Measurements from ENCODE around the gene SDHD.
"Not testable (repeated sequence)": the region's sequence is repeated elsewhere in the genome, so short reads cannot be mapped to it uniquely, and the experiment has no call there.

Gene SDHD

DNA sequence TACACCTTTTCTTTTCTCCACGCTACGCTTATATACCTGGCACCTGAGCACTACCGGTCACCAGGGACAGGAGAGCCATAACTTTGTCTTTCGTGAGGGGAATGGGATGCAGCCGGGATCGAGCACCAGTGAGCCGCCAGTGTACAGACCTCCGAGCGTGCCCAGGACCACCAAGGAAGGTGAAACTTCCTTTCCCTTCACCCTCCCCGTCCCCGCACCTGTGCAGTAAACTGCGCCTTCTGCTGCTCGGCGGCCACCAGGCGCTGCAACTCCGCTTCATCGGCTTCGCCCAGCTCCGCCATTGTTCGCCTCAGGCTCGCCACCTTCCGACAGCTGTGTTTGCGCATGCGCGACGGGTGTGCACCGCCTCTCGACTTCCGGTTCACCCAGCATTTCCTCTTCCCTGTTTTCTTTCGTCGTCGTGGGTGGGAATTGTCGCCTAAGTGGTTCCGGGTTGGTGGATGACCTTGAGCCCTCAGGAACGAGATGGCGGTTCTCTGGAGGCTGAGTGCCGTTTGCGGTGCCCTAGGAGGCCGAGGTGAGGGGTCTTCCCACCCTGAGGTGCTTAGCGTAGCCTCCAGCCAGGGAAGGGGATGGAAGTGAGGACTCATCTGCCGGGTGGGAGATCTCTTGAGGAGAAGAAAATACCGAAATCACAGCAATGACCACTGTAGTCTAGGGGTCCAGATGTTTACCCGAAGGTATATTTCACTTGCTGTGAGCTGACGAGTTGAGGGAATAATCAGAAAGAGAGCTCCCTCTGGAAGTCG lies at the start of gene SDHD, which contains the start of gene TIMM8B:
TSS of gene SDHD (plus strand) at position 452 of the 770 bp plus-strand sequence. CDS start at position 487, 35 bp downstream.
TSS of gene TIMM8B (minus strand) at position 335 of the 770 bp plus-strand sequence. CDS start at position 302, 33 bp downstream.
- peak; percentile 94 for DNase-seq

DNA sequence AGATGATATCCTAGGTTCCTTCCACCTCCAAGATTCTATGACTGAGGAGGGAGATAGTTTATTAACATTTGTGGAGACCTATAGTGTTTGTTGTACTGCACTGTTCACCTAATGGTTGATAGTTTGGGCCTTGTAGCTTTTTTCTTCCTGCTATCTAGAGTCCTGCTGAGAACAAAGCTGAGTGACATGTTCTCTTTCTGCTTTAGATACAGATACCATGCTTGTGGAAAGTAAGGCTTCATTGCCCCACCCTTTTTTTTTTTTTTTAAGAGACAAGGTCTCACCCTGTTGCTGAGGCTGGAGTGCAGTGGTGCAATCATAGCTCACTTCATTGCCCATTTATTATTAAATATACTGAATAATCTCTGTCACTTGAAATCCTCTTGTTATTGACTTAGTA lies 49.1 kb upstream of the SDHD start:
- DNase-seq: no peak

DNA sequence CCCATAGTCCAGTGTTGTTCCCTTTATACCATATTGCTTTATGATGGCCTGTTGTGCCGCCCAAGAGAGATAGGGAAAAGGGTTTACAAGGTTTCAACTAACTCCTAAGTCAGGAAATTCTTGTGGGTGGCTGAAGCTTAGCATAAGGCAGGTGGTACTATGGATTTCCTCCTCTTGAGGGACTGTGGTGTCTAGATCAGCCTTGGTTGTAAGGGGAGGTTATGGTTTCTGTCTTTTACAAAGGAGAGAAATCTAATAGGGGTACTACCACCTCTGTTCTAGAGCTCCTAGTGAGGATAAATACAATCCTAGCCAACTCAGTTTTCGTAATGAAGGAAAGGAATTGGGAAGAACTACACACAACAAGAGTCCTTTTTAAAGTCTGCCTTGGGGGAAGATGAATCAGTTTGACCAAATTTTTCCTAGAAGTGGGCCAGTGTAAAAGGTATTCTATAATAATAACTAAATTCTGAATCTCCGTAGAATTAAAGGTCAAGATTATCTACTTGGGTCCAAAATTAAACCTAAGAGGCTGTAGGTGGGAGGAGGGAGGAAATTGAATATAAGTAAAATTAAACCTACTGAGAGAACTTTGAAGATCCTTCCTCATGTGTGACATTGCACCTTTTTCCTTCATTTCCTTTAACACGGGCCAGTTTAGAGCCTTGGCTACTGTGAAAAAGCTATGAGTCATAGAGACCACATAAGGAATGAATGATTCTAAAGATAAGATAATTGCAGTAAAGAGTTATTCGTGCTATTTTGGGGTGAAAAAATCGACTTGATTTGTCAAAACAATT lies 44.3 kb upstream of the SDHD start:
- DNase-seq: no peak

DNA sequence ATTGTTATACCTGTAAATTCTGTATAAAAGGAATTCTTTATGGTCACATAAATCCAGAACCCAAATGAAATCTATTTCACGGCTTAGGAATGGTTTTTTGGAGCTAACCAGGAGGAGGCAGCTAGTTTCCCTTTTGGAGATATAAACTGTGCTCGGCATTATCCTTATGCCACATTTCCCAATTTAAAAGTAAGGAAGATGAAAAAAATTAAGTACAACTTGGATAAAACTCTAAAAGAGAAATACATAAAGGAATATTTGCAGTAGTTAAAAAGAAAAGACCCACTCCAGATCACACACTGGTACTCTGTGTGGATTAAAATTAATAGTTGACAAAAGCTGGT lies 43.7 kb upstream of the SDHD start:
- DNase-seq: no peak

DNA sequence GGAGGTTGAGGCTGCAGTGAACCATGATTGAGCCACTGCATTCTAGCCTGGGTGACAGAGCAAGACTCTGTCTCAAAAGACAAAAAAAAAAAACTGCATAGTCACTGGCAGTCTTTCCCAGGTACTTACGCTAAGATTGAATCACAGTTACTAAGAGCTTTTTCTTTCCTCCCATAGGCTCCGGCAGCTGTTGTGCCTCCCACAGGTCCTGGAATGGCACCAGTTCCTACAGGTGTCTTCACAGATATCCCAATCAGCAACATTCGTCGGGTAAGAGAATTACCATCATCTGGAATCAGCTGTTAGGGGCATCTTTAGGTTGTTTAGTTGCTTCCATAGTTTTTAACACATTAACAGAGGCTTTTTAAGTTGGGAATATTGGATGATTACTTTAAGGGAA lies 41.7 kb upstream of the SDHD start:
- DNase-seq: no peak

DNA sequence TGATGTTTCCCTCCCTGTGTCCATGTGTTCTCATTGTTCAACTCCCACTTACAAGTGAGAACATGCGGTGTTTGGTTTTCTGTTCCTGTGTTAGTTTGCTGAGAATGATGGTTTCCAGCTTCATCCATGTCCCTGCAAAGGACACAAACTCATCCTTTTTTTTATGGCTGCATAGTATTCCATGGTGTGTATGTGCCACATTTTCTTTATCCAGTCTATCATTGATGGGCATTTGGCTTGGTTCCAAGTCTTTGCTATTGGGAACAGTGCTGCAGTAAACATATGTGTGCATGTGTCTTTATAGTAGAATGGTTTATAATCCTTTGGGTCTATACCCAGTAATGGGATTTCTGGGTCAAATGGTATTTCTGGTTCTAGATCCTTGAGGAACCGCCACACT lies 40.0 kb upstream of the SDHD start:
- not testable (repeated sequence) for DNase-seq

DNA sequence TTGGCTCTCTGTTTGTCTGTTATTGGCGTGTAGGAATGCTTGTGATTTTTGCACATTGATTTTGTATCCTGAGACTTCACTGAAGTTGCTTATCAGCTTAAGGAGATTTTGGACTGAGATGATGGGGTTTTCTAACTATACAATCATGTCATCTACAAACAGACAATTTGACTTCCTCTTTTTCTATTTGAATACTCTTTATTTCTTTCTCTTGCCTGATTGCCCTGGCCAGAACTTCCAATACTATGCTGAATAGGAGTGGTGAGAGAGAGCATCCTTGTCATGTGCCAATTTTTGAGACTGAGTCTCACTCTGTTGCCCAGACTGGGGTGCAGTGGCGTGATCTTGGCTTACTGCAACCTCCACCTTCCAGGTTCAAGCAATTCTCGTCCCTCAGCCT lies 38.4 kb upstream of the SDHD start:
- DNase-seq: not testable (repeated sequence)

DNA sequence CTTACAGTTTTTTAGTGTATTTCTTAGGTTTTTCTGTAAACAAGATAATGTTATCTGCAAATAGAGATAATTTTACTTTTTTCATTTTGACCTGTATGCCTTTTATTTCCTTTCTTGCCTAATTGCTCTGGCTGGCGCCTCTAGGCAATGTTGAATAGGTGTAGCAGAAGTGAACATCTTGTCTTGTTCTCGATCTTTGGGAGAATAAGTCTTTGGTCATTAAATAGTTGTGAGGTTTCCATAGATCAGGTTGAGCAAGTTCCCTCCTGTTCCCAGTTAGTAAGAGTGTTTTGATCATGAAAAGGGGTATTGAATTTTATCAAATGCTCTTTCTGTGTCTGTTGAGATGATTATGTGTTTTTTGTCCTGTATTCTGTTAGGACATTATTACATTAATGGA lies 36.9 kb upstream of the SDHD start:
- no peak for DNase-seq

DNA sequence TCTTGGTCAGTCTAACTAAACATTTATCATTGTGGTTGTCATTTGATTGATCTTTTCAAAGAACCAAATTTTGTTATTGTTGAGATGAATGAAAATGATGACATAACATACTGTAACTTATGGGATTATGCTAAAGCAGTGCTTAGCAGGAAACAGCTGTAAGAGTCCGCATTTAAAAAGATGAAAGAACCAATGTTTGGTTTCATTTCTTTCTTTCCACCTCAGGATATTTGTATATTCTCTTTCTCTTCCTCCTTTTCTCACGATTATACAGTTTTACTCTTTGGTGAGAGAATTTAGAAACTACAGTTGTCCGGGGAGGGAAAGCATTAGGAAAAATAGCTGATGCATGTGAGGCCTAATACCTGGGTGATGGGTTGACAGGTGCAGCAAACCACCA lies 36.0 kb upstream of the SDHD start:
- no peak for DNase-seq

DNA sequence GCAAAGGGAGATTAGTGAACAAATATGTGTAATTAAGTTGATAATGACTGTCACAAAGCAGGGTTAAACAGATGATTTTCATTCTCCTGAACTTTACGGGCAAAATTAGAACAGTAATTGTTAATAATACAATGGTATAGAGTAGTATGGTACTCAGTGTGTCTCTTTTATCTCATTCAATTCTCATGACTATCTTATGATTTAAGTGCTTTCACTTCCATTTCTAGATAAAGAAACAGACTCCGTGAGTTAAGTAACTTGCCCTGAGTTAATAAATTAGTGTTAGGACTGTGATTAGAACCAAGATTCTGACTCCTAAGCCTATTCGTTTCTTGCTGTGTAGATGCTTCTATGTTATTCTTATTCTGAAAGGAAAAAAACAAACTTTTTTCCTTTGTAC lies 34.9 kb upstream of the SDHD start:
- DNase-seq: no peak

DNA sequence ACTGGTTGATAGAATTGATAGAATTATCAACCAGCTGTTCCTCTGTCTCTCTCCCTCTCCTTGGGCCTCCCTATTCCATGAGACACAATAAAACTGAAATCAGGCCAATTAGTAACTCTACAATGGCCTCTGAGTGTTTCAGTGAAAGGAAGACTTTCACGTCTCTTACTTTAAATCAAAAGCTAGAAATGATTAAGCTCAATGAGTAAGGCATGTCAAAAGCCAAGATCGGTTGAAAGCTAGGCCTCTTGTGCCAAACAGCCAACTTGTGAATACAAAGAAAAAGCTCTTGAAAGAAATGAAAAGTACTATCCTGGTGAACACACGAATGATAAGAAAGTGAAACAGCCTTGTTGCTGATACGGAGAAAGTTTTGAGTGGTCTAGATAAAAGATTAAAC lies 29.5 kb upstream of the SDHD start:
- no peak for DNase-seq

DNA sequence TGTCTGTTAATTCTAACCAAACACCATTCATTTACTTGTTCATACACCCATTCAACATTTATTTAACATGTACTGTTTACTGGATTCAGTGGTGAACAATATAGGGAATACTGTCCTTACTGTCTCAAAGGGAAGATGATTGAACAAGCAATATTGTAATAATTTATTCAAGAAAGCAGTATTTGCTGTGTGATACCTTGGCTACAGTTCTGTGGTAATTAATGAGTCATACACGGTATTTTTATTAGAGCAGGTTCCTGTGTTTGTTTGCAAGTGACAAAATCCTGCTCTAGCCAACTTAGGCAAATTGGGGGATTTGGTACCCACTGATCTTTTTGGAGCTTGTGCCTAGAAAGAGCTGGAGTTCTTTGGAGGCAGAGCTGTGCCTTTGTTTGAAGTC lies 28.6 kb upstream of the SDHD start:
- DNase-seq: no peak

DNA sequence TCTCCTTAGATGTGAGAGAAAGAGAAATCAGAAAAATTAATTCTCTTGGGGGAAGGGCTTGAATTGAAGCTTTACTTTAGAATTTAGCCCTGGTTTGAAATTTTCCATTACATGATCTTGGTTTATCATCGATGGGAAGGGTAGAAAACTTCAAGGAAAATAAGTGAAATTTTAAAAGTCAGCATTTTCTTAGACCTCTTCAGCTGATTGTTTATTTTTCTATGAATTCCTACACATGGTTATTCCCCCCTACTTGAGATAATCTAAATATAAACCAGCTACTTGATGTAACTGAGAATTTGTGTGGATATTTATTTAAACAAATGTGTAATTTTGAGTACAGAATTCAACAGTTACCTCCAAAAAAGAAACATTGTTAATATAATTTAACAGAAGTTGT lies 23.8 kb upstream of the SDHD start:
- no peak for DNase-seq

DNA sequence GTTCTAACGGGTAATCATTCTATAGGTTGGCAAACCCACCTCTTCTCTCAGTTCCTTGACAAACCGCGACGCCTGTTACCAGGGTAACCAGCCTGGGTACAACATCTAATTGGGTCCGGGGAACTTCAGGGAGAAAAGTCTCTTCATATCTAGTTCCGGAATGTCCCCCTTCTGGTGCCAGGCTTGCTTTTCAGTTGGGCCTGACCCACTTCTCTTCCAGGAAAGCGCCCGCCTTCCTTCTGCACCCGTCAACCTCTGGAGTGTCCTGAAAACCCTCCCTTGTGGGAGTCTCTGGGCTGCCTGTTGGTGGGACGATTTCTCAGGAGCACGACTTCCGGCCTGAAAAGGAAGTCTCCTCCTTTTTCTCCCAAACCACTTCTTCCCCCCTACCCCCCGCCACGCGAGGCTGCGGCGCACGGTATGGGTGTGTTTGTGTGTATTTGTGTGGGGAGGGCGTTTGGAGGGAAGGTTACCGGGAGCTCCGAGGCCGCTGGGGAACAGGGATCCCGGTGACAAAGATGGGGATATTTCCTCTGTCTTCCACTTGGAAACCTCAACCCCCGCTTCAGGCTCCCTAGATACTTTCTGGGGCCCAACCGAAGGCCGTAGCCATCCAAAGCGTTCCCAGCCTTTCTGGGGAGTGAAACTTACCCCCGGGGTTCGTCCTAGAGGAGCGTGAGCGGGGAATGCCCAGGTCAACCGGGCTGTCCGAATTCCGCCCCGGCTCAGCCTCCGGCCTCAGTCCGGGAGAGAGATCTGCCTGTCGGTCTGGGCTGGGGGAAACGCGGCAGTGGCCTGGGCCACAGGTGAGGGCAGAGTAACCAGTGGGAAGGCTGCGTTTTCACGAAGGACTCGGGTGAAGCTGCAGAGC lies 12.5 kb upstream of the SDHD start, which contains the start of the genes NKAPD1 and PIH1D2:
TSS of gene NKAPD1 (plus strand) at position 359 of the 871 bp plus-strand sequence. CDS start 1,276 bp downstream, outside the sequence.
TSS of gene PIH1D2 (minus strand) at position 77 of the 871 bp plus-strand sequence. CDS start 843 bp downstream, outside the sequence.
- peak; percentile 77 for DNase-seq

DNA sequence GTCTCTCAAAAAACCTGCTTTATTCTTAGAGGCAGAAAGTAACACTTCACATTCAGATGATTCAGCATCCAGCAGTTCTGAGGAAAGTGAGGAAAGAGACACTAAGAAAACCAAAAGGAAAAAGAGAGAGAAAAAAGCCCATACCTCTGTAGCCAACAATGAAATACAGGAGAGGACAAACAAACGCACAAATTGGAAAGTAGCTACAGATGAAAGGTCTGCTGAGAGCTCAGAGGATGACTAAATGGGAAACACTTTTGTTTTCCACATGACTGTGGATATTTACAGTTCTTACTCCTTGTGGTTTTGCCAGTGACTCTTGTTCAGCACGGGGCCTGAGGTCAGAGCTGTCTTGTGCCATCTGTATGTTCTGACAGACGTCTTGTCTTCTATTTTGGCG lies 3.9 kb upstream of the SDHD start:
- no peak for DNase-seq

DNA sequence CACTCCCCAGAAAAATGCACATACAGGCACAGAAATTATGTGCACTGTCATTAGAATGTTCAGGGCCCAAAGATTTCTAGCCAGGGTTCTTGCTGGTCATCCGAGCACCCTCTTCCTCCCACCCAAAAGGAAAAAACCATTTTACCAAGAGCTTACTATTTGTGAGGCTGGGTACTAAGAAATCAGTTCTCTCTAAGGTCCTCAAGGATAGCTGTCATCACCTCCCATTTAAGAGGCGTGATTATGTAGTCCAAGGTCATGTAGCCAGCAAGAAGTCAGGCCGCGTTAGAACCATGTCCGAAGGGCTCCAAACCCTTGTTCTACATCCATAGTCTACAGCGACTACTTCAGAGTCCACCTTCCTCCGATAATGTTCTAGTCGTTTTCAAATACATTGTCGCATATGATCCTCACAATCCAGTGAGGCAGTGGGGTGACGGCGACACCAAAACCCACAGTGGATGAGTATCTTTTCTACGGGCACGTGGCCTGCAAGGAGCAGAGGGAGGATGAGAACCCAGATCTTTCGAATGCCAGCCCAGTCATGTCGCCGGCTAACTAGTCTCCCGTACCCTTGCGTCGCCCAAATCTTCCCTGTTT lies 751 bp upstream of the SDHD start:
- DNase-seq: peak; percentile 35

DNA sequence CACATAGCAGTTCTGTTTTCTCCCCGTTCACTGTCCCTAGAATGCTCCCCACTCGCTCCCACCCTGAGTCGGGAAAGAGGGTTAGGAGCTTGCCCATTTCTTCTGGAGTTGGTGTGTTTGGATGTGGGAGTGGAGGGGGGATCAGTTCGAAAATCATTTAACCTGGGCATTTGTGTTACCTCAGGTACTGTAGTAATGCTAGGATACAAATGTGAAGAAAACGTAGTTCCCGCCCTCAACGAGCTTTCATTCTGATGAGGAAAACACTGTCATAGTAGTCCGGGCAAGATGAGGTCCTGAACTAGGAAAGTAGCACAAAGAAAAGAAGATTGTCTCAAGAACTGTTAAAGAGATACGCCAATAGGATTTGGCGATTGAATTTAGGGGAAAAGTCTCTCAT lies 539 bp downstream of the SDHD start:
- no peak for DNase-seq

DNA sequence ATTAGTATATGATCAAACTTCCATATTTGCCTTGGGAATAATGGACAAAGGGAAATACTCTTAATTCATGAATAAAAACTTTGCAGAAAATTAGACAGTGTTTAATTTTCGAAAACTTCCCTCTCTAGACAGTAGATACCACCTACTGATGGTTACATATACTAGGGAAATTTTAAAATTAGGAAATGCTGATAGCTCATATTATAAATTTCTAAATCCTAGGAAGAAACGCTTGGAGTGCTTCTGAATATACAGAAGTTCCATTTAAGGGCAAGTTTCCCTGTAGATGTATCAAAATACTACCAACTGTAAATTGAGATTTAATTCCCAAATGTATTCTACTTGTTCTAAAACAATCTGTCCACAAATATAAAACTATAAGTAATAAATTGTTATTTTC lies 8.6 kb downstream of the SDHD start:
- DNase-seq: not testable (repeated sequence)

DNA sequence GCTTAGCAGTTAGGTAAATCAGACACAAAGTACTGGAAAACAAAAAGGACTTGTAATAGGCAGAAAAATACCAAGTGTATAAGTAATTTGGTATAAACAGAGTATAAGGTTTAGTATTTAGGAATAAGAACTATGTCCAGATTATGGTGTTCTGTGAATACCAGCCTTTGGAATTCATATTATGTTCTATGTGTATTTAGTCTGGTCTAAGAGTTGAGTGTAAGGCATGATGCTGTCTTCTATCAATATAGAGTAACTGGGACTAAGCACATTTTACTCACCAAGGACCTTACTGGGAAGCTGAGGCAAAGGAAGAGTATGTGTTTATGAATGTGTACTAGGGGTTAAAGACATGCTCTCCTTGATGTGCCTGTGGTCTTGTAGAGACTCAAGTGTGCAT lies 9.5 kb downstream of the SDHD start:
- DNase-seq: no peak

DNA sequence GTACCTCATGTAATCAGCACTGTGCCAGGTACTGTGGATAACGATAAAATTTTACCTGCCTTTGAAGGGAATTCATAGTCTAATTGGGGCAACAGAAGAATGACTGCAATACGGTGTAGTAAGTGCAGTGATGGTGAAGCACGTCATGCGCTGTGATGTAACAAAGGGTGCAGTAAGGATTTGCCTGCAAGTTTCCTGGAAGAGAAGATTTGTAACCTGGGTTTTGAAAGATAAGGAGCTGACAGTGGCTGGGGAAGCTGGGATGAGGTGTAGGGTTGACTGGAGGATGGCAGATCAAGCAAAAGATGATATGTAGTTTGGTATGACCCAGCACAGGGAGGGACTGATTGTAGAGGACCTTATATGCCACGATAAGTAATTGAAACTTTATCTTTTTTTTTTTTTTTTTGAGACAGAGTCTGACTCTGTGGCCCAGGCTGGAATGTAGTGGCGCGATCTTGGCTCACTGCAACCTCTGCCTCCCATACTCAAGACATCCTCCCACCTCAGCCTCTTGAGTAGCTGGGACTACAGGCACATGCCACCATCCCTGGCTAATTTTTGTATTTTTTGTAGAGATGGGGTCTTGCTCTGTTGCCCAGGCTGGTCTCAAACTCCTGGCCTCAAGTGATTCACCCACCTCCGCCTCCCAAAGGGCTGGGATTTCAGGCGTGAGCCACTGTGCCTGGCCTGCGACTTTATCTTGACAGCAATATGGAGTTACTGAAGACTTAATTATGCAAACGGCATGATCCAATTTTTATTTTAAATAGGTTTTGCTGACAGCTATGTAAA lies 11.3 kb downstream of the SDHD start:
- DNase-seq: no peak

DNA sequence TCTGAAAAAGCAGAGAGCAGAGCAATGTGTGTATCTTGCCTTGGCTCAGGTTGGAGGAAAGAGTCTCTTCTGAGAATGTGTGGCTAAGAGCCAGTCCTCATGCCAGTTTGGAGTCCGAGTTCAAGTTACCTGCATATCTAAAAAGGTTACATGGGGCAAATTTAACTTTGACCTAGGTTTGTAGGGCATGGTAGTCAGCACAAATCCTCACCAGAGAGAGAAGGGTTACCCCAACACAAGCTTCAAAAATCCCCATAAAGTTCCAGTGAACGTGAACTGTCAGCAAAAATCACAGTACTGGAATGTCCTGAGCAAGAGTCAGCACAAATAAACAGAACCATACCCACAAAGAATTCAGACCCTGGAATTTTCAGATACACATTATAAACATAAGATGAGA lies 13.8 kb downstream of the SDHD start:
- no peak for DNase-seq

DNA sequence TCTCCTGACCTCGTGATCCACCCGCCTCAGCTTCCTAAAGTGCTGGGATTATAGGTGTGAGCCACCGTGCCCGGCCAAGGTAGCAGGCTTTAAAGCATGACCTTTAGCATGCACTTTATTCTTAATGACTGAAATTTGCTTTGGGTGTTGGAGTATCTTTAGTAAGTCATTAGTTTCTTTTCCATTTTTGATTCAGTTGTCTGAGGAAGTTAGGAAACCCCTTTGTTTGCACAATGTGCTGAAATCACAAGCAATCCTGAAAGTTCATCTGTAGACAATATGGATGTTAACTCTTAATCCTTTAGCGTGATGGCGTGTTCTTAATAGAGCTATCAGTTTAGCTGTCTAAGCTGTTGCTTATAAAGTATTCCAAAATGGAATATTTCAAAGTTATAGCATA lies 16.8 kb downstream of the SDHD start:
- no peak for DNase-seq

Measured in activated CD8-positive, alpha-beta memory T cell treated with anti-CD3 and anti-CD28 coated beads, Interleukin-2, amount 50 U/mL, for 4 hours (primary cell).